GM21526 (cell line): ENCODE measurements around the gene RFX7.

Experiments
- ATAC-seq: cut with Tn5 transposase; IDR thresholded peaks from one replicate; pipeline ENCODE4 v1.9.1; 2021; ENCODE audit warnings: moderate library complexity; ENCODE audit not compliant: unreplicated experiment, low FRiP score

RFX7 gene

GRCh38 chr15:56244811-56245576 lies 1.3 kb upstream of the RFX7 start:
- ATAC-seq, result no peak

- ATAC-seq, result no peak
These were observed 545 bp upstream of the RFX7 start for GRCh38 chr15:56244038-56244810.

DNA sequence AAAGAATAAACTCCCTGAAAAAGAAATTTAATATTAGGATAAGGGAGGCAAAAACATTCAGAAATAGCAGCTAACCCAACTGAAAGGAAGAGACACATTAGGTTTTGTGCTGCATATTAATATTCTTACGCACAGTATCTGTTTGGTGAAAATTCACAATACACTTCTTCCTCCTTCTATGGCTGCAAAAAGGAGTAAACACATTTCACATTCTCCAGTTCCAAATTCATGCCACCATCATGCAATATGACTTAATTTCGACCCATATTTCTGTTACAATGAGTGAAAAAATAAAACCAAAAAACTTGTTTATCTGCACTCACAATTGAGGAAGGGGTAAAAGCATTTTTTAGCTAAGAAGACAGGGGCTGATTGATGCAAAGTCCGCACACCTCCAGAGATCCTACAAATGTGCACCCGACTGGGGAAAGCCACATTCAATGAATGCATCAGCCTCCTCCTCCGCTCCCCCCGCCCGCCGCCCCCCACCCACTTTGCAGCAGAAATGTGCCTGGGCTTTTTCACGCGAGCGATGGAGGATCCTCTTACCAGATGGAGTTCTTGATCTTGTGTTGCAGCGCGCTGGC lies 1.0 kb downstream of the RFX7 start:
- ATAC-seq, result no peak

DNA sequence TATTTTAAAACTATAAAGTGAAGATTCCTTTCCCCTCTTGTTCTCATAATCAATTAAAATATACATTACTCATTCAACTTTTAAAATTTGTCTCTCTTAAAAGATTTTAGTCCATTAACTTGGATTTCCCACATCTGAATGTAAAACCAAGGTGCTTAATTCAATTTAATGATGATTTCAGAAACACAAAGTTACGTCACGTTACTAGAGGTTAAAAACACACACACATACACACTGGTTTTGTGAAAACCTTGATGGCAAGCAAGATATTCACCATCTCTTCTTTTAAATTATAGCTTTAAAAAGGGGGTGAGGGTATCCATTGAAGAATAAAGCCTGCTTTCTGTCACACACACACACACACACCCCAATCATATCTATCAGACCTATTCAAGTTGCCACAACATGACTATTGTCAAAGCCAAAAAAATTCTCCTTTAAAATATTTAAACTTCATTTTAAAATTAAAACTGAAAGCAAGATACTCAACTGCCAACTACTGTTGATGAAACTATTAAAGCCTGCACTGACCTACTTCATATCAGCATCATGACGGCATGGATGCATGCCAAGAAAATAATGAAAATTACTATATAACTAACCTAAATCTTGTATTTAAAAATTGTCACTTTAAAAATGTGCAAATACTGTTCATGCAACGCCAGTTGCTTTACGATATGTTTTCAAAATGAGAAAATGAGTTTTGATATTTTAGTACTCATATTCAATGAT lies 2.1 kb downstream of the RFX7 start:
- no peak for ATAC-seq

DNA sequence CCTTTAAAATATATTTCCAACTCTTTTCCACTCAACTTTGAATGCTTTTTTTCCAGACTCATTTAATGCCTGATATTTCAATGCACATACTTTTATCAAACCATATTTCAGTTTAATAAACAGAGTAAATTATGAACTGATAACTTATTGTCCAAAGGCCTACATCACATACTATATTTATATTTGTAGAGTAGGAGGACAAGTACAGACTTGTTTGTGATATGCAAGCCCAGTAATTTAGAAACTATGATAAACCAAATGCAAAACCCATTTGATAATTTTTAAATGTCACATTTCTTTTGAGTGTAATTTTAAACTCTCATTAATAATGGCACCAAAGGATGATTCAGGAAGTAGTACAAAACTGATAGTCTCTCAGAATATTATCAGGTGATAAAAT lies 3.3 kb downstream of the RFX7 start:
- ATAC-seq, result no peak

GRCh38 chr15:56236197-56236596 lies 7.5 kb downstream of the RFX7 start:
- no peak for ATAC-seq

GRCh38 chr15:56234804-56235203 lies 8.9 kb downstream of the RFX7 start:
- no peak for ATAC-seq

DNA sequence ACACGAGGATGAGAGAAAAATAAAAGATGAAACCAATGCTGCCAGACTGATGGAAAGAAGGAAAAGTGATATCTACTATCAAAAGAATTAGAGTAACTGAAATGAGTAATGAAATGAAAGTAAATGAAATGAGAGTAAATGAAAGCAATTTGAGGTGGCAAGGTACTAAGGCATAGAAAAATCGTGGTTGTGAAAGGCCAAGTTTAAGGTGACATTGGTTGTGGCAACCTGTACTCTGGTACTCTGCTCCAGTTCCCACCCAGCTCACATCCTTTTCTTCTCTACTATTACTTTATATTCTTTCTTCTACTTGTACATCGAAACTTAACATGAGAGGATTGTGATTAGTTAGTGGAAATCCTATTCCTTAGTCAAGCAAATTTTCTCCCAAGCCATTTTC lies 10.1 kb downstream of the RFX7 start:
- ATAC-seq, result no peak

DNA sequence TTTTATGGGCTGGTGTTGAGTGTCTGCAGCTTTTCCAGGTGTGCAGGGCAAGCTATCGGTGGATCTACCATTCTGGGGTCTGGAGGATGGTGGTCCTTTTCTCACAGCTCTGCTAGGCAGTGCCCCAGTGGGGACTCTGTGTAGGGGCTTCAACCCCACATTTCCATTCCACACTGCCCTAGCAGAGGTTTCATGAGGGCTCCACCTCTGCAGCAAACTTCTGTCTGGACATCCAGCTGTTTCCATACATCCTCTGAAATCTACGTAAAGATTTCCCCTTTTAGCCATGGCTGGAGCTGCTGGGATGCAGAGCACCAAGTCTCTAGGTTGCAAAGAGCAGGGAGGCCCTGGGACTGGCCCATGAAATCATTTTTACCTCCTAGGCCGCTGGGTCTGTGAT lies 11.6 kb downstream of the RFX7 start:
- no peak for ATAC-seq

GRCh38 chr15:56228854-56229253 lies 14.8 kb downstream of the RFX7 start:
- ATAC-seq, result no peak

- no peak for ATAC-seq
These were observed 15.3 kb downstream of the RFX7 start for GRCh38 chr15:56228352-56228751.

DNA sequence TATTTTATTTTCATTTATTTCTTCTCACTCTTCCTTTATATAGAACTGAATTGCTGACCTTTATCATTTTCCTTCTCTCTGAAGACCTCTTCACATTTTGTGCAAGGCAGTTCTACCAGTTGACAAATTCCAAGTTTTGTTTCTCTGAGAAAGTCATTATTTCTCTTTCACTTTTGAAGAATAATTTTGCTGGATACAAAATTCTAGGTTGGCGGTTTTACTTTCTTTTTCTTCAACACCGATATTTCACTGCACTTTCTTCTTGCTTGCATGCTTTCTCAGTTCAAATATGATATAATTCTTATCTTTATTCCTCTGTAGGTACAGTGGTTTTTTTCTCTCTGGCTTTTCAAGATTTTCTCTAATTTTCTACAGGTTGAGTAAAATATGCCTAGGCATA lies 15.9 kb downstream of the RFX7 start:
- ATAC-seq, result no peak

DNA sequence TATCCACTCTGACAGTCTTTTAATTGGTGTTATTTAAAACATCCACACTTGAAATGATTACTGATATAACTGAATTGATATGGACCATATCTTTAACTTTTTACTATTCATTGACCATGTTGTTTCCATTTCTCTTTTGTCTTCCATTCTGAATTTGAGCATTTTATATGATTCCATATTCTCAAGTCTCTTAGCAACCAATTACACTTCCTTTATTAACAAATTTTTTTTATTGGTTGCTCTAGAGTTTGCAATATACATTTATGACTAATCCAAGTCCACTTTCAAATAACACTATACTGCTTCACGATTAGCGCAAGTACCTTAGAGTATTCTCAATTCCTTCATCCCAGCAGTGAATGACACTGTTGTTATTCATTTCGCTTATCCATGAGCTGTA lies 16.4 kb downstream of the RFX7 start:
- ATAC-seq, result no peak

DNA sequence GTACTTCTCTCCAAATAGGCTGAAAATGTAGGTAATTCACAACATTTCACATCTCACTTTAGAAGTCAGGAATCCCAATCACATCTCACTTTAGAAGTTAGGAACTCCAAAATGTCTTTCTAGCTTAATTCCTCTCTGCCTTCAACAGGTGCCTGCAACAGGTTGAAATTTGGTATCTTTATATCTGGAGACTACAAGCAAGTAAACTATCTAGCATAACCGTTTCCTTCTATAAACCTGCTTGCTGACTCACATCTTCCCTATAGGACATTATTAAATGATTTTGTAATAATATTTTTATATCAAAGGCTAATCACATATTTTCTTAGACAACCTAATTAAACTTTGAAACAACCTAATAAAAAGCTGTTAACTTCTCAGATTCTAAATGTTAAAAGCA lies 18.2 kb downstream of the RFX7 start:
- ATAC-seq, result no peak

GRCh38 chr15:56222302-56222701 lies 21.4 kb downstream of the RFX7 start:
- no peak for ATAC-seq

DNA sequence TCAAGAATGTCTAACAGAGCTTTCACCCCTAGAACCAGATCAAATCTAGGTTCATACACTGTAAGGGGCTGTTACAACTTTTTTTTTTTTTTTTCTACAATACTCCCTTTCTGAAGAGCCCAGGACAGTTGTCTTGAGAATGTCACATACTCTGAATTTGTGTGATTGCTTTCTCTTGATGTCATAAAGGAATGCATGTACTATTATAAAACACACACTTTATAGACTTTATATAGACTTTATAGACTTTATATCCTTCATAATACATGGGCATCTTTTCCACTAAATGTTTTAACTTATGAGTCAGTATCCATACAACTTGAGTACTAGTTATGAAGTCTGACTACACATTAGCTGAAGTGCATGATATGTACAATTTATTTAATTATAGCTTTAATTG lies 26.3 kb downstream of the RFX7 start:
- ATAC-seq, result no peak

- ATAC-seq, result no peak
These were observed 27.9 kb downstream of the RFX7 start for GRCh38 chr15:56215769-56216168.

DNA sequence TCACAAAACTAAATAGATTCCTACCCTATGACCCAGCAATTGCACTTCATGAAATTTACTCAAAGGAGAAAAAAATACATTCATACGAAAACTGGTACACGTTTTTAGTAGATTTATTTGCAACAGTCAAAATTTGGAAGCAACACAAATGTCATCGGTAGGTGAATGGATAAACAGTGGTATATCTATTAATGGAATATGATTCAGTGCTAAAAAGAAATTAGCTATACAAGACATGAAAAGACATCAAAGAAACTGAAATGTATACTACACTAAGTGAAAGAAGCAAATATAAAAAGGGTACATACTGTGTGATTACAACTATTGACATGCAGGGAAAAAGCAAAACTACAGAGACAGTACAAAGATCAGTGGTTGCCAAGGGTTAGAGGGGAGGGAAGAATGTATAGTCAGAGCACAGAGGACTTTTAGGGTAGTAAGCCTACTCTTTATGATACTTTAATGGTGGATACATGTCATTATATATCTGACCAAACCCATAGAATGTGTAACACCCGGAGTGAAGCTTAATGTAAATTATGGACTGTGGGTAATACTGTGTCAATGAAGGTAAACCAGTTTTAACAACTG lies 31.6 kb downstream of the RFX7 start:
- no peak for ATAC-seq

DNA sequence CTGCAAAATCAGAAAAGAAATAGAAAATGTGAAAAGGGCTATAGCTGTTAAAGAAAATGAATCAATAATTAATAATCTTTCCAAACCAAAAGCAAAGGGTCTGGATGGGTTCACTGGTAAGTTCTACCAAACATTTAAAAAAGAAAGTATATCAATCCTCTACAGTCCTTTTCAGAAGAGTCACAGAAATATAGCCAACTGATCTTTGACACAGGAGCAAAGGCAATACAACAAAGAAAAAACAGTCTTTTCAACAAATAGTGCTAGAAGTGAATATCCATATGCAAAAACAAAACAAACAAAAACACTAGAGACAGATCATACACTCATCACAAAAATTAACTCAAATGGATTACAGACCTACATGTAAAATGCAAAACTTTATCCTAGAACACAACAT lies 32.6 kb downstream of the RFX7 start:
- no peak for ATAC-seq

DNA sequence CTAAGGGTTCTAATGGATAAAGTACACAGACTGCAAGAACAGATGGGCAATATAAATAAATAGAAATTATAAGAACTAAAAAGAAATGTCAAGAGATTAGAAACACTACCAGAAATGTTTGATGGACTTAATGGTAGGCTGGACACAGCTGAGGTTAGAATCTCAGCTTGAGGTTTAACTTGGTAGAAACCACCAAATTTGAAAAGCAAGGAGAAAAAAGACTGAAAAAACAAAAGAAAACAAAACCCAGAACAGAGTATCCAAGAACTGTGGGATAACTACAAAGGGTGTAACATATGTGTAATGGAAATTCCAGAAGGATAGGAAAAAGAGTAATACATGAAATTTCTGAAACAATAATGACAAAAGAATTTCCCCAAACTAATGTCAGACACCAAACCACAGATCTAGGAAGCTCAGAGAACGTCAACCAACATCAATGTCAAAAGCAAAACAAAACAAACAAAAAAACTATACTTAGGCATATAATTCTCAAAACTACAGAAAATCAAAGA lies 35.0 kb downstream of the RFX7 start:
- ATAC-seq, result no peak

- ATAC-seq, result no peak
These were observed 35.5 kb downstream of the RFX7 start for GRCh38 chr15:56208185-56208584.
